NT2/D1 (cell line): ENCODE data around the gene GLOD4.
"Not testable (repeated sequence)": the region's sequence is repeated elsewhere in the genome, so short reads cannot be mapped to it uniquely, and the experiment has no call there.

Experiments used
- YY1 ChIP-seq: IDR thresholded peaks from 2 replicates; pipeline ENCODE4 v1.6.1; 2011; ENCODE audit not compliant: insufficient read length, insufficient read depth
- ZNF274 ChIP-seq: IDR thresholded peaks from 2 replicates; pipeline ENCODE4 v1.6.1; 2011; ENCODE audit warnings: mild to moderate bottlenecking, low read depth, low read length

GRCh38 chr17:790874-791247 lies 8.8 kb upstream of the GLOD4 start:
- not testable (repeated sequence) for TF ChIP-seq ZNF274, YY1
